Thyroid gland (tissue), 4 donors: ENCODE measurements around the gene DTNB. TPM values are rescaled to one million over a fixed set of nuclear protein-coding genes. Genes with fewer than 3 reads are reported as not detected.

Experiments
- DNase-seq, 2 donors: peaks; one replicate each; pipeline ENCODE4 v3.0.0-alpha.2; 2019
- H3K27ac ChIP-seq, 3 donors: fragments of 200-600 bp; sonication (generic); 1 replicate in 2 of 3; 2 replicates in 1 of 3; pipeline ENCODE4 v1.5.1; 2016 to 2019; ENCODE audit warnings: mild to moderate bottlenecking in 1 of 3, moderate library complexity in 1 of 3
- H3K27me3 ChIP-seq: fragments of 200-600 bp; sonication (generic); one replicate; pipeline ENCODE4 v1.5.1; 2019
- H3K36me3 ChIP-seq, 2 donors: fragments of 200-600 bp; sonication (generic); one replicate each; pipeline ENCODE4 v1.5.1; 2016 to 2019
- H3K4me1 ChIP-seq, 2 donors: fragments of 200-600 bp; sonication (generic); one replicate each; pipeline ENCODE4 v1.5.1; 2017 to 2019
- H3K4me3 ChIP-seq, 3 donors: fragments of 200-600 bp; sonication (generic); replicated peaks in 1 of 3; 1 replicate in 2 of 3; 2 replicates in 1 of 3; pipeline ENCODE4 v1.5.1; 2016; ENCODE audit warnings: mild to moderate bottlenecking in 1 of 3
- H3K9me3 ChIP-seq: fragments of 200-600 bp; sonication (generic); one replicate; pipeline ENCODE4 v1.5.1; 2017
- POLR2A ChIP-seq, 2 donors: fragments of 450-650 bp; IDR thresholded peaks; one replicate each; pipeline ENCODE4 v1.6.1; 2017; ENCODE audit warnings: antibody characterized with exemption in 2 of 2, mild to moderate bottlenecking in 2 of 2, moderate library complexity in 1 of 2
- WGBS, 2 donors: methylation state at CpG; one replicate each; pipeline ENCODE4 v1.1.5; 2017; 5-methylcytosine and 5-hydroxymethylcytosine counted together
- intact Hi-C: fragments of 100-400 bp; cut with DNase I; formaldehyde crosslinking; loops from one replicate; pipeline ENCODE4 v1.15.1; 2023
- total RNA-seq, 4 donors: library from RNA; depleted of rRNA; stranded (reverse); fragments of >200 nt; gene quantifications; one replicate each; pipeline ENCODE4 v1.2.3, GENCODE V29; 2016
- TF ChIP-seq, protein P1 (sequence below), 6 experiments: fragments of 200-600 bp in 3 of 6; fragments of 450-650 bp in 3 of 6; sonication (generic) in 3 of 6; IDR thresholded peaks; one replicate each; pipeline ENCODE4 v1.5.1; 2016 to 2019; ENCODE audit warnings: antibody characterized with exemption in 6 of 6, mild to moderate bottlenecking in 2 of 6, inconsistent platforms in 1 of 6, moderate library complexity in 1 of 6

DTNB gene
- total RNA-seq, 4 donors from 2014 or later: 38.9 to 75.2 (median 55.5) TPM

DNA sequence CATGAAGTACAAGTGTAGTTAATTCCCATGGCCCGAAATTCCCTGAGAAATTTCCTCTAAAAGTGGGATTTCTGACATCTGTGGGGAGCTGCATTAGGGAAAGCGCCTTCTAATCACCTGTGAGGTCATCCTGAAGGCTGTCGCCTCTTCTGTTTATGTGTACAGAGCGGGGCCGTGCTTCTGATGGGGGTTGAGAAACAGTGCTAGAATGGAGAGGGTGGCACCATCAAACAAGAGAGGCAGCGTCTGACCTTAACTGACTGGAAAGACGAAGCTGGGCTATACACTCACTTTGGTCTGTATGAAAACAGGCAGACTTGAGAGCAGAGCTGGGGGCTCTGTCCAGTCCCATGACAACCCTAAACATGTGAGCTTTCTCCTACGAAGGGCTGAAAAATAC, 287.5 kb downstream of the DTNB start:
- intact Hi-C loops: no loop called here
- TF ChIP-seq, protein P1, sequence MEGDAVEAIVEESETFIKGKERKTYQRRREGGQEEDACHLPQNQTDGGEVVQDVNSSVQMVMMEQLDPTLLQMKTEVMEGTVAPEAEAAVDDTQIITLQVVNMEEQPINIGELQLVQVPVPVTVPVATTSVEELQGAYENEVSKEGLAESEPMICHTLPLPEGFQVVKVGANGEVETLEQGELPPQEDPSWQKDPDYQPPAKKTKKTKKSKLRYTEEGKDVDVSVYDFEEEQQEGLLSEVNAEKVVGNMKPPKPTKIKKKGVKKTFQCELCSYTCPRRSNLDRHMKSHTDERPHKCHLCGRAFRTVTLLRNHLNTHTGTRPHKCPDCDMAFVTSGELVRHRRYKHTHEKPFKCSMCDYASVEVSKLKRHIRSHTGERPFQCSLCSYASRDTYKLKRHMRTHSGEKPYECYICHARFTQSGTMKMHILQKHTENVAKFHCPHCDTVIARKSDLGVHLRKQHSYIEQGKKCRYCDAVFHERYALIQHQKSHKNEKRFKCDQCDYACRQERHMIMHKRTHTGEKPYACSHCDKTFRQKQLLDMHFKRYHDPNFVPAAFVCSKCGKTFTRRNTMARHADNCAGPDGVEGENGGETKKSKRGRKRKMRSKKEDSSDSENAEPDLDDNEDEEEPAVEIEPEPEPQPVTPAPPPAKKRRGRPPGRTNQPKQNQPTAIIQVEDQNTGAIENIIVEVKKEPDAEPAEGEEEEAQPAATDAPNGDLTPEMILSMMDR (IDR thresholded peaks at IDR 0.05): no peak
- TF ChIP-seq POLR2A (IDR thresholded peaks at IDR 0.05): no peak
- Histone ChIP-seq H3K4me1 (no peaks in the 10 kb centered on the region), H3K9me3 (no peaks in the 10 kb centered on the region), H3K27ac (no peak overlapping the region), H3K36me3 (peaks cover 0 to 8% of the 10 kb centered on the region in 2 donors), H3K27me3 (no peaks in the 10 kb centered on the region), H3K4me3 (no peak overlapping the region)
- 88 to 95% methylated on average over 8 of the region's 8 CpGs for WGBS, 2 donors
- no peak for DNase-seq

DNA sequence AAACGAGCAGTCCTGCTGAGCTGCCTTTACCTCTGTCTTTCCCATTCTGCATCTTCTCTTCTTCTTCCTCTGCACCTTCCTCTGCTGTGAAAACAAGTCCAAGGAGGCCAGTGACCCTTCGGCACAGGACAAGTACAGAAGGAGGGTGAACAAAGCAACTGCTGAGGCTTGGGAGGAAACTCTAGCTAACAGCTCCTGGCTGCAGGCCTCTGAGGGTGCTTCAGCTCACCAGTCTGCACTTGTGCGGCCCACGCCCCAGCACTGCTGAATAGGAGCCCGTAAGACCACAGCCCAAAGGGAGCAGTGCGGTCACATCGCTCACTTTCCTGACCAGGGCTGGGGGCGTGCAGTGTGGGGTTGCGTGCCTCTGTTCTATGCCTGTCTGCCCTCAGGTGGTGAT, 289.6 kb downstream of the DTNB start:
- Histone ChIP-seq H3K4me3 (no peak overlapping the region), H3K9me3 (no peaks in the 10 kb centered on the region), H3K27ac (no peak overlapping the region), H3K4me1 (no peaks in the 10 kb centered on the region), H3K27me3 (no peaks in the 10 kb centered on the region), H3K36me3 (peaks cover 0 to 8% of the 10 kb centered on the region in 2 donors)
- DNase-seq: no peak
- intact Hi-C loops: no loop called here
- 93 to 95% methylated on average over 9 of the region's 9 CpGs for WGBS, 2 donors
- TF ChIP-seq POLR2A (IDR thresholded peaks at IDR 0.05): no peak
- TF ChIP-seq, protein P1 (IDR thresholded peaks at IDR 0.05): no peak

DNA sequence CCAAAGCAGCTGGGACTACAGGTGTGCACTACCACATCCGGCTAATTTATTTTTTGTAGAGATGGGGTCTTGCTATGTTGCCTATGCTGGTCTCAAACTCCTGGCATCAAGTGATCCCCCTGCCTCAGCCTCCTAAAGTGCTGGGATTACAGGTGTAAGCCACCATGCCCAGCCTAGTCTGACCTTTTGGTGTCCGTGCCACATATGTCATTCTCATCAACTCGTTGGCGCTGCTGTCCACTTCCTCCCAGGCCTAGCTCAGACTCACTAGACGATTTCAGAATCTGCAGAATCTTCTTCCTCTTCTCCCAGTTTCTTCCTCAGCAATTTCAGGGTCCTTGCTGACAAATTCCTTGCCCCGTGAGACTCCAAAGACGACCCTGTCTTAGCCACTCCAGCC, 291.9 kb downstream of the DTNB start:
- Histone ChIP-seq H3K4me3 (no peak overlapping the region), H3K9me3 (no peaks in the 10 kb centered on the region), H3K27ac (no peak overlapping the region), H3K4me1 (peaks cover 0 to 9% of the 10 kb centered on the region in 2 donors), H3K27me3 (no peaks in the 10 kb centered on the region), H3K36me3 (no peaks in the 10 kb centered on the region)
- DNase-seq: no peak
- intact Hi-C loops: no loop called here
- no peak for TF ChIP-seq POLR2A (IDR thresholded peaks at IDR 0.05)
- TF ChIP-seq, protein P1 (IDR thresholded peaks at IDR 0.05): no peak
- 90 to 93% methylated on average over 7 of the region's 7 CpGs for WGBS, 2 donors

DNA sequence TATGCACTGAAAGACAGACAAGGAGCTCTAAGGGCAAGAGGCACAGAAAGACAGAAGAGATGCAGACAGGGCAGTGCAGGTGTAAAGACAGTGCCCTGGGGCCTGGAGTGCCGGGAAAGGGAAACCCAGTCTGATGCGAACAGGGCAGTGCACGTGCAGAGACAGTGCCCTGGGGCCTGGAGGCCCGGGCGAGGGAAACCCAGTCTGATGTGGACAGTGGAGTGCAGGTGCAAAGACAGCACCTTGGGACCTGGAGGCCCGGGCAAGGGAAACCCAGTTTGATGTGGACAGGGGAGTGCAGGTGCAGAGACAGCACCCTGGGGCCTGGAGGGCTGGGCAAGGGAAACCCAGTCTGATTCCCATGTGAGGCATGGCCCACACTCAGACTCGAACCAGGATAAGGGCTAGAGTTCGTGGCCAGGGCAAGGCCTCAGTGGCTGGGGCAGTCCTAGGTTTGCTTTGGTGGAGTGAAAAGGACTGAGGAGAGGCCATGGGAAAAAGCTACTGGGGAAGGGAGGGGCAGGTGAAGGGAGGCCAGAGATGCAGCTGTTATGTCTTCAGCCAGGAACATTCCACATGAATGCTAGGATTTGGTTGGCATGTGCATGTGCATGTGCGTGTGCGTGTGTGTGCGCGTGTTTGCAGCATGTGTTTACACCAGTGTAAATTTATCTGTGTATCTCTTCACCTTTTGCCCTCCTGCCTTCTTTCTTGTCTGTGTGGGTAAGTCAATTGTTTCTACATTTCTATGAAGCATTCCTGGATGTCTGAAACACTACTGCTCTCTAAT, 292.6 kb downstream of the DTNB start:
- 88 to 90% methylated on average over 12 of the region's 12 CpGs for WGBS, 2 donors
- intact Hi-C loops: no loop called here
- Histone ChIP-seq H3K9me3 (no peaks in the 10 kb centered on the region), H3K27me3 (no peaks in the 10 kb centered on the region), H3K4me3 (no peak overlapping the region), H3K27ac (no peak overlapping the region), H3K36me3 (no peaks in the 10 kb centered on the region), H3K4me1 (peaks cover 0 to 12% of the 10 kb centered on the region in 2 donors)
- TF ChIP-seq, protein P1 (IDR thresholded peaks at IDR 0.05): no peak
- TF ChIP-seq POLR2A (IDR thresholded peaks at IDR 0.05): no peak
- DNase-seq: no peak

GRCh38 chr2:25380023-25380422, 293.4 kb downstream of the DTNB start:
- WGBS, 2 donors: 95 to 96% methylated on average over 5 of the region's 5 CpGs
- TF ChIP-seq, protein P1 (IDR thresholded peaks at IDR 0.05): no peak
- no peak for TF ChIP-seq POLR2A (IDR thresholded peaks at IDR 0.05)
- Histone ChIP-seq H3K4me1 (peaks cover 0 to 12% of the 10 kb centered on the region in 2 donors), H3K27ac (no peak overlapping the region), H3K4me3 (no peak overlapping the region), H3K36me3 (no peaks in the 10 kb centered on the region), H3K27me3 (no peaks in the 10 kb centered on the region), H3K9me3 (no peaks in the 10 kb centered on the region)
- intact Hi-C loops: no loop called here
- DNase-seq: no peak
